Right lung (tissue), 5 donors: ENCODE results near the gene ARSD. TPM values are rescaled to one million over a fixed set of nuclear protein-coding genes. Genes with fewer than 3 reads are reported as not detected.
"Not testable (repeated sequence)": the region's sequence is repeated elsewhere in the genome, so short reads cannot be mapped to it uniquely, and the experiment has no call there.

ENCODE experiments used
- DNase-seq, 2 donors: peaks; one replicate each; pipeline ENCODE4 v3.0.0-alpha.2; 2013
- polyA plus RNA-seq, 5 donors: library from polyadenylated mRNA; unstranded; fragments of 120-200 nt; gene quantifications; one replicate each; pipeline versions ENCODE4 v1.2.1 to v1.2.3, GENCODE V29; 2013; ENCODE audit warnings: inconsistent platforms in 1 of 5, low replicate concordance in 1 of 5; ENCODE audit not compliant: insufficient read length in 5 of 5, insufficient read depth in 1 of 5

The ARSD gene
- polyA plus RNA-seq, 5 donors = 42.8 to 59.6 (median 49.0) TPM

DNA sequence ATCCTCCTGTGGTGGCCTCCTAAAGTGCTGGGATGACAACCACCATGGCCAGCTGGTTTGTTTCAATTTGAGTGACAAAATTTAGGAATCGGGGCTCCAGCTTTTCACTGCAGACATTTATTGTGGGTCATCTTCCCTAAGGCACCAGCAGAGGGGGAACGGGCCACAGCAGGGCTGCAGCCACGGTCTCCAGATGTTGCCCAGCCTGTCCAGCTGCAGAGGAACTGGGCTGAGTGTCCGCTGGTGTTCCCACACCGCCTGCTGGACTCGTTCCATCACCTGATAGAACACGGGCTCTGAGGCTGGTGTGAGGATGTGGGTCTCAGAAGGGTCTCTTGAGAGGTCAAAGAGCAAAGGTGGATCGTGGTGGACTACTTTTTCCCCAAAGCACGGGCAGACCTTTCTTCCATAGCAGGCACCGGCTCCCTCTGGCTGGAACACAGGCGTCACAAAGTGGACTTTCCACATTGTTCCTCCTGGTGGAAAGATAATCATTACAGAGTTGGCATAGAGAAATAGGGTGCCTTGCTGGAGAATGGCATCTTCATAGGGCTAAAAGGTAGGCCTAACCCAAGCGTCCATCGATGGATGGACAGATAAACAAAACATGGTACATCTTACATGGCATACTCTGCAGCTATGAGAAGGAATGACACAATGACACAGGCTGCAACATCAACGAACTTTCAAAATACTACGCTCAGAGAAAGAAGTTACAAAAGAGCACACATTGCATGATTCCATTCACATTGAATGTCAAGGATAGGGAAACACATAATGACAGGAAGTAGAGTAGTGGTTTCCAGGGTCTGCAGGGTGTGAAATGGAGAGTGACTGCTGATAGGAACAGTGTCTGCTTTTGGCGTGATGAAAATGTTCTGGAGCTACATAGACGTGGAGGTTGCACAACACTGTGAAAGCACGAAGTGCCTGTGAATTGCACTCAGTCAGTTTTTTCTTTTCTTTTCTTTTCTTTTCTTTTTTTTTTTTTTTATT, 5.9 kb upstream of the ARSD start:
- no peak for DNase-seq

DNA sequence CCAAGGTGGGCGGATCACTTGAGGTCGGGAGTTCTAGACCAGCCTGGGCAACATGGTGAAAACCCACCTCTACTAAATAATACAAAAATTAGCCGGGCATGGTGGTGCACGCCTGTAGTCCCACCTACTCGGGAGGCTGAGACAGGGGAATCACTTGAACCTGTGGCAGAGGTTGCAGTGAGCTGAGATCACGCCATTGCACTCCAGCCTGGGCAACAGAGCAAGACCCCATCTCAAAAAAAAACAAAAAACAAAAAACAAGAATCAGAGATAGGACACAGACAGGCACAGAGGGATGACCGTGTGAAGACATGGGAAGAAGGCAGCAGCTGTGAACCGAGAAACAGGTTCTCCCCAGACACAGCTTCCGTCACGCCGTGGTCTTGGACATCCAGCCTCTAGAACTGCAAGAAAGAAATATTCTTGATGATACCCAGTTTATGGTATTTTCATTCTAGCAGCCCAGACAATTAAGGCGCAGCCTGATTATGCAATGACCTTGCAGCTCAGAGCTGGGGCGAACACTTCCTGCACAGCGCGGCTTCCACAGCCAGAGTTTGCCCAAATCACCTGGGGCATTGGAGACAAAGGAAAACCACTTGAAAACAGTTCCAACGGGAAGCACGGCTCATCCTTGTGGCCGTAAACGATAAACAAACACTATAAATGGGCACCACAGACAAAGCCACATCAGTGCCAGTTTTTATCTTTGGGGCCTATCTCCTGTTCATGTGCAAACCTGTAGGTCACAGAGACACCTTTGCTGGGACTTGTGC, 4.2 kb upstream of the ARSD start:
- no peak for DNase-seq

DNA sequence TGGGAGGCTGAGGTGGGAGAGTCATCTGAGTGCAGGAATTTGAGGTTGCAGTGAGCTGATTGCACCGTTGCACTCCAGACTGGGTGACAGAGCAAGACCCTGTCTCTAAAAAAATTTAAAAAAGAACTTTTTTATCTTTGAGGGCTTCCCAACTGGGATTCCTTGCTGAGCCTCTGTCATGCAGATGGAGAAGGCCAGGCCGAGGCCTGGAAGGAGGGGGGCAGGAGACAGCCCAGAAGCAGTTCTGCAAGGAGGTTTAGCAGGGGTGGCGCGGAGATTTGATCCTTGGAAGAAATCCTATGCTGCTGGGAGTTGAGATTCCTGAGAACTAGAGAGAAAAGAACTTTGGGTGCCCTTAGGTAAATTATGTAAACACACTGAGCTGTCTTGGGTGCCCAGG, 2.5 kb upstream of the ARSD start:
- DNase-seq = no peak

DNA sequence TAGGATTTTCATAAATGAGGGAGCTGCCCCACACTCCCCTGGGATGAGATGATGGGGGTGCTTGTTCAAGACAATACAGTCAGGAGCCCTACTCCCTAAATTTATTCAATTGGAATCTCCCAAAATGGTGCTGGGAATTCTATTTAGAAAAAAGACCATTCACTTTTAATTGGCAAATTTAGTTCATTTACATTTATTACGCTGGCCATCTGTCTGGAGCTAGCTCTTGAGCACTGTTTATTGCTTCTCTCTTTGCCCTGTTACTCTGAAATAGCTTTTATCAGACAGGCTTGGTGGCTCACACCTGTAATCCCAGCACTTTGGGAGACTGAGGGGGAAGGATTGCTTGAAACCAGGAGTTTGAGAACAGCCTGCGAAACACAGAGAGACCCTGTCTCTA, 2.0 kb upstream of the ARSD start:
- DNase-seq = no peak

DNA sequence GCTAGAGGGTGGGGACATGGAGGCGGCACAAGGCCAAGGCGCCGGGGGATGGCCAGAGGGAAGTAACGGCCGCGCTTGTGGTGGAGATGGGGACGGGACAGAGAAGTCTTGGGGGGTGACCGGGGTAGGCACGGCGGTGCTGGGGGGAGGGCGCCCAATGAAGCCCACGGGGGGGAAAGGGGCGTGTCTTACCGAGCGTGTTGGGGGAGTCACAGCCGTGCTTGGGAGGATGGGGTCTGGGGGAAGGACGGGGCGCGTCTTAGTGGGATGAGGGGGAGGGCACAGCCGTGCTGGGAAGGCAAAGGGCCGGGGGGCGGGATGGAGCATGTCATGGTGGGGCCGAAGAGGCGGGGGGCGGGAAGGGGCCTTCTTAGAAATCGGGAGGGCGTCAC, 952 bp downstream of the ARSD start:
- DNase-seq = no peak

DNA sequence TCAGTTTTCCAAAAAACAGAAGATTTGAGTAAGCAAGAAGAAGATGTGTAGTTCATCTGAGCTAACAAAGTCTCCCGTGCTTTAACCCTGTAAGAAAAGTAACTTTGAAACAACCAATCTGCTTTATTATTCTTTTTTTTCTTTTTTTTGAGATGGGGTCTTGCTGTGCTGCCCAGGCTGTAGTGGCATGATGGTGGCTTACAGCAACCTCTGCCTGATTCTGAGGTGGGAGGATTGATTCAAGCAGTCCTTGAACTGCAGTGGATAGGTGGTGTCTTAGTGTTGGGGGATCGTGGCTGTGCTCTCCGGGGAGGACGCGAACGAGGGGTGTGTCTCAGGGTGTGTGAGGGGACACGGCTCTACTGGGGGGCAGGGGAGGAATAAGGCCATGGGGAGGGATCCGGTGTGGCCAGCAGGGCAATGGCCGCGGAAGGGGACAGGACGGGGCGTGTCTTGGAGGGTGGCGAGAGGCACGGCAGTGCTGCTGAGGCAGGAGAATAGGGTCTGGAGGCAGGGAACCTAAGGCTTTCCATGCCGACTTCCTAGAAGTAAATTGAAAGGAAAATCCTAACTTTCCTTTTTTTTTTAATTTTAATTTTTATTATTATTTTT, 2.4 kb downstream of the ARSD start:
- no peak for DNase-seq

DNA sequence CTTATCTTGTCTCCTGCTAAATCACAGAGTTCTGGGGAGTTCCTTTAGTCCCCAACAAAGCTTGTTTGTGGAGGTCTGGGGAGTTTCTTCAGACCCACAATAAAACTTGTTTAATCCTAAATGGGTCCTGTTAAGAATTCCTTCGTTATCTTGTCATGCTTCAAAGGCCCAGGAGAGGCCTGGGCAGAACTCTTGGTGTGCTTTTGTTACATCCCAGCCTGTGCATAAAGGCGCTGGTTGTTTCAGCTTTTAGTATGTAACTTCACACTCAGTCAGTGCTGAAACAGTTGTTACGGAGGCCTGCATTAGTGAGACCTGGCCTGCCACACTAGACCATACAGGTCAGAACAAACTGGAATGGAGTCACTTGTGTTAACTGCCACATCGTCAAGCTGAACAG, 2.9 kb downstream of the ARSD start:
- DNase-seq = not testable (repeated sequence)

DNA sequence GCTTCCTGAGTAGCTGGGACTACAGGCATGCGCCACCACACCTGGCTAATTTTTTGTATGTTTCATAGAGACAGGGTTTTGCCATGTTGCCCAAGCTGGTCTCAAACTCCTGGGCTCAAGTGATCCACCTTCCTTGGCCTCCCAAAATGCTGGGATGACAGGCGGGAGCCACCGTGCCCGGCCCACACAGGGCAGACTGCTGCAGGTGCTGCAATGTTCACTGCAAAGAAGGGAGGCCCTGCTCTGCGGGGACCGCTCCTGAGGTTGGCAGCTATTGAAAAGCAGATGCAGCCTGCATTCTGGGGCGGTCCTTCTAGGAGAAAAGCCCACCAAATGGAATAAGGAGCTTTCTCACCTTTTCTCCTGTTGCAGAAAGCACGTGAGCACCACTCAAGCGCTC, 5.0 kb downstream of the ARSD start:
- DNase-seq = no peak

DNA sequence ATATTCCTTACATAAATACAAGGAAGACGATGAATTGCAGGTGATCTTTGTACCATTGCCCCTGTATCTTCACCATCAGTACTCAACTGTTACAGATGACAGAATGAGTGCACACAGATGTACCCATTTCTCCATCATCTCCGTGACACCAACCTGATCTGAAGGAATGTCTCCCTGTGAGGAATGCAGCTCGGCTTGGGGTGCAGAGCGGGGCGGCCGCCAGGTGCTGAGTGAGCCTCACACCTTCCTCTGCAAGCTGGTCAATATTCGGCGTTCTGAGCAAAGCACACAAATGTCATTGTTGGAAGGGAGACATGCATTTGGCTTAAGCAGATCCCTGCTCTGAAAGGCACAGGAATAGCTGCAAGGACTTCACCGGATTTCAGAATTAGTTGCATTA, 7.4 kb downstream of the ARSD start:
- DNase-seq = no peak

DNA sequence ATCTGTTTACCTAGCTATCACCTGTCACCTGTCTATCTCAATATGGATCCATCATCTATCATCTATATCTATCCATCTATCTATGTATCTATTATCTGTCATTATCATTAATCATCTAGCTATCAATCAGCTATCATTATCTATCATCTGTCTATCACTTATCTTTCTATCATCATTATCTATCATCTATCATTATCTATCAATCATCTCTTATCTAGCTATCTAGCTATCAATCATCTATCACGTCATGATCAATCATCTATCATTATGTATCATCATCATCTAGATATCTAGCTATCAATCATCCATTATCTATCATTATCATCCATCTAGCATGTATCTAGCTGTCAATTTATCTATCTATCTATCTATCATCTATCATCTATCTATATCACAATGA, 7.9 kb downstream of the ARSD start:
- no peak for DNase-seq

DNA sequence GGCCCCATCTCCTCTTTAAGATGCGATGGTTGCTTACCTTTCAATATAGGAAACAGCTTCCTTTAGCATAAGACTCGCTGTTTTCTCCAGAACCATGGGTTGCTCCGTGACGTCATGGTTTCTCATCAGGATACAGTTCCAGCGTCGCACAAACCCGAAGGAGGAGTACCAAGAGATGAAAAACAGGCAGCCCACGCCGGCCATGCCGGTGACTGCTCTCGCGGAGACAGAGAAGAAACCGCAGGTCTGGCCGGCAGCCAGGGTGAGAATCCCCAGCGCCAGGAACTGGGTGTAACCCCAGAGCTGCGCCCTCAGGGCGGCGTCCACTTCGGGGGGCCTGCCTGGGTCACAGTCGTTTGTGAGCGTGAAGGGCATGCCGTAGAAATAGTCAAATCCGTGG, 11.4 kb downstream of the ARSD start:
- no peak for DNase-seq

DNA sequence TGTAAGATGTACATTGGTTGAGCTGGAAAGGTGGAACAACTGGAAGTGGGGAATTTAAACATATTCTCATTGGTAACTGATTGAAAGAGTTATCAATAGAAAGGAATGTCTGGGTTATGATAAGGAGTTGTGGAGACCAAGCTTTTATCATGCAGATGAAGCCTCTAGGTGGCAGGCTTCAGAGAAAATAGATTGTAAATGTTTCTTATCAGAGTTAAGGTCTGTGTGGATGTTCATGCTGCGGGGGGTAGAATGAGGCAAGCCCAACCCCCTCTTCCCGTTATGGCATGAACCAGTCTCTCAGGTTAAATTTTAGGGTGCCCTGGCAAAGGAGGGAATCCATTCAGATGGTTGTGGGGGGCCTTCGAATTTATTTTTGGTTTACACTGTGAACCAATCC, 16.0 kb downstream of the ARSD start:
- no peak for DNase-seq

DNA sequence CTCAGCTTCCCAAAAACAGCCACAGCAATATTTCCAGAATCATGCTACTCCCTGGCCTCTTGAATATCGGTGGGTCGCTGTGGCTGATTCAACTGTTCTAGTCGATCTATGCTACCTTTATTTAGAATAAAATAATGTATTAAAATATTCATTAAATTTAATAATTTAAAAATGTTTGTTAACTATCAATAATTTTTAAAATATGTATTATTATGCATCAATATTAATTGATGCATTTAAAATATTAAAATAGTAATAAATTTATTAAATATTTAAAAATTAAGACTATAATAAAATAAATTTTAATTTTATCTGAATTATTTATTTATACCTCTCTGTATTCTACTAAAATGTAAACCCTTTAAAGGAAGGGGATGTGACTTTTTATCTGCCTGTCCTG, 19.0 kb downstream of the ARSD start:
- no peak for DNase-seq

DNA sequence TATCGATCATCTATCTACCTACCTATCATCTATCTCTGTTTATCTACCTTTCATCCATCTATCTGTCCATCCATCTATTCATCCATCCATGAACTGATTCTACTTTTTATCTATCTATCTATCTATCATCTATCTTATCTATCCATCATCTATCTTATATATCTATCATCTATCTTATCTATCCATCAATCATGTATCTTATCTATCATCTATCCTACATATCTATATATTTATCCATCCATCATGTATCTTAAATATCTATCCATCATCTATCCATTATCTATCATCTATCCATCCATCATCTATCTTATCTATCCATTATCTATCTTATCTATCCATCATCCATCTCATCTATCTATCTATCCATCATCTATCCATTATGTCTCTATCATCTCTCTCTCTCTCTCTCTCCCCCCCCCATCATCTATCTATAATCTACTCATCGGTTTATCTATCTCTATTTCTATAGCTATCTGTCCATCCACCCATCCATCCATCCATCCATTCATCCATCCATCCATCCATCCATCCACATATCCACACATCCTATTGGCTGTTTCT, 20.9 kb downstream of the ARSD start:
- no peak for DNase-seq

DNA sequence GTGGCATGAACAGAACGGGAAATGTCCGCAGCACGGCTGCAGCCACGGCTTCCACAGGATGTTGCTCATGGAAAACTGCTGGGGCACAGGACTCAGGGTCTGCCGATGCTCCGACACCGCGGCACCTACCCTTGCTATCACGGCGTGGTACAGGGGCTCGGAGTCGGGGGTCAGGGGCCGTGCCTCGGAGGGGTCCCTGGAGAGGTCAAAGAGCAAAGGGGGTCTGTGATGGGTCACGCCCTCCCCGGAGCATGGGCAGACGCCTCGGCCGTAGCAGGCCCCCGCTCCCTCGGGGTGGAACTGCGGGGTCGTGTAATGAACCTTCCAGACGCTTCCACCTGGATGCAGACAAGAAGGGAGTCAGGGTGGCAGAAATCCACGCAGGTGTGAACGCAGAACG, 21.8 kb downstream of the ARSD start:
- no peak for DNase-seq

DNA sequence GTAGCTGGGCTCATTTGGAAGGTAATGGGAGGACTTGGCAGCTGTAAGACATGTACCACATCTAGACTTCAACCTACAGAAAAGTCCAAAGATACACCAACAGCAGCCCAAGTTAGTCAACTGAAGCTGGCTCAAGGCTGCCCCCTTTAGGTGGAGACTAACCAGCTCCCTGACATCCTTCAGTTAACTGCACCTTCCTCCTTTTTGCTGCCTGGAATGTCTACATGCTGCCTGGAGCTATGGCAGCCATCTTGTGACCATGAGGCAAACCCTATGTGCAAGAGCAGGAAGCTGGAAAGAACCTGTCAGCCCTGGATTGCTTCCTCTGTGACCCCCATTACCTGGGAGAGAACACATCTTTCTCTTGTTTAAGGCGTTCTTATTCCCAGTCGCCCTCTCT, 25.8 kb downstream of the ARSD start:
- DNase-seq = no peak

DNA sequence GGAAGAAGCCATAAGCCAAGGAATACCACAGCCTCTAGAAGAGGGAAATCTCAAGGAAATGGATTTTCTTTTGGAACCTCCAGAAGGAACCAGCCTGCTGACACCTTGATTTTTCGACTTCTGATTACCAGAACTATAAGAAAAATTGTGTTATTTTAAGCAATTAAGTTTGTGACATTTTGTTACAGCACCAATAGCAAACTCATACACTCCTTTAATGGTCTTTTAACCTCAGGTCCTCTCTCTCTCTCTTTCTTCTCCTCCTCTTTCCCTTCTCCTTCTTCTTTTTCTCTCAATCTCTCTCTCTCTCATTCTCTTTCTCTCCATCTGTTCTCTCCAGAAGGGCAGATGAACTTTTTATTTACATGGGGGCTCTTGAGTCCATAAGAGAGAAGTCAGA, 26.3 kb downstream of the ARSD start:
- no peak for DNase-seq

DNA sequence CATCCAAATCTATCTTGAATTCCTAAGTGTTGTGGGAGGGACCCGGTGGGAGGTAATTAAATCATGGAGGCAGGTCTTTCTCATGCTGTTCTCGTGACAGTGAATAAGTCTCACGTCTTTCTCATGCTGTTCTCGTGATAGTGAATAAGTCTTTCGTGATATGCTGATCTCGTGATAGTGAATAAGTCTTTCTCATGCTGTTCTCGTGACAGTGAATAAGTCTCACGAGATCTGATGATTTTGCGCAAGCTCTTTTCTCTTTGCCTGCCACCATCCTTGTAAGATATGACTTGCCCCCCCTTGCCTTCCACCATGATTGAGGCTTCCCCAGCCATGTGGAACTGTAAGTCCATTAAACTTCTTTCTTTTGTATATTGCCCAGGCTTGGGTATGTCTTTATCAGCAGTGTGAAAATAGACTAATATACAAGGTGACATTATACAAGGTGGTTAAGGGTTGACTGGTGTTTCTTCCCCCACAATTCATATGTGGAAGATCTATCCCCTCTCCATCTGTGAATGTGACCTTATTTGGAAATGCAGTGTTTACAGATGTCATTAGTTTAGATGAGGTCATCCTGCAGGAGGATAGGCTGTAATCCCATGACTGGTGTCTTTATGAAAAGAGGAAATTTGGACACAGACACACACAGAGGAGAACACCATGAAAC, 27.6 kb downstream of the ARSD start:
- DNase-seq = no peak

DNA sequence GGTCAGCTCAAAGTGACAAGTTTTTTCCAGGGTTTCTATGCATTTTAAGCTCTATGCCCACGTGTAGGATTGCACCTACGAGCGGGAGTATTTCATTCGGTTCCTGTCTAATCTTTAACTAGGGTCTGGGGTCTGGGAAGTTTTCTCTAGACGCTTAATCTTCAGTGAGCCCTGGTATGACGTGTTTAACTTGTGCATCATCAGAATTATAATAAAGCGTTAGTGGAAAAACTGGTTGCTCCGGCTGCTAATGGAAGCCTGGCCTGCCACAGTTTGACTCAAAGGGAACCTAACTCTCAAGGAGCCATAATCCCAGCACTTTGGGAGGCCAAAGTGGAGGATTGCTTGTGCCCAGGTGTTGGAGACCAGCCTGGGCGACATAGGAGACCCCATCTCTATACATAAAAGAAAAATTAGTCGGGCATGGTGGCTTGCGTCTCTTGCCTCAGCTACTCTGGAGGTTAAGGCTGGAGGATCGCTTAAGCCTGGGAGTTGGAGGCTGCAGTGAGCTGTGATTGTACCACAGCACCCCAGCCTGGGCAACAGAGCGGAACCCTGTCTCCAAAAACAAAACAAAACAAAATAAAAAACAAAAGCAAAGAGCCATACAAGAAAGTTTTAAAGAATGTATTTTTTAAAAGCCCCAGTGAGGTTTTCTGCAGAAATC, 30.2 kb downstream of the ARSD start:
- peak; percentile 36 to 43 for DNase-seq

DNA sequence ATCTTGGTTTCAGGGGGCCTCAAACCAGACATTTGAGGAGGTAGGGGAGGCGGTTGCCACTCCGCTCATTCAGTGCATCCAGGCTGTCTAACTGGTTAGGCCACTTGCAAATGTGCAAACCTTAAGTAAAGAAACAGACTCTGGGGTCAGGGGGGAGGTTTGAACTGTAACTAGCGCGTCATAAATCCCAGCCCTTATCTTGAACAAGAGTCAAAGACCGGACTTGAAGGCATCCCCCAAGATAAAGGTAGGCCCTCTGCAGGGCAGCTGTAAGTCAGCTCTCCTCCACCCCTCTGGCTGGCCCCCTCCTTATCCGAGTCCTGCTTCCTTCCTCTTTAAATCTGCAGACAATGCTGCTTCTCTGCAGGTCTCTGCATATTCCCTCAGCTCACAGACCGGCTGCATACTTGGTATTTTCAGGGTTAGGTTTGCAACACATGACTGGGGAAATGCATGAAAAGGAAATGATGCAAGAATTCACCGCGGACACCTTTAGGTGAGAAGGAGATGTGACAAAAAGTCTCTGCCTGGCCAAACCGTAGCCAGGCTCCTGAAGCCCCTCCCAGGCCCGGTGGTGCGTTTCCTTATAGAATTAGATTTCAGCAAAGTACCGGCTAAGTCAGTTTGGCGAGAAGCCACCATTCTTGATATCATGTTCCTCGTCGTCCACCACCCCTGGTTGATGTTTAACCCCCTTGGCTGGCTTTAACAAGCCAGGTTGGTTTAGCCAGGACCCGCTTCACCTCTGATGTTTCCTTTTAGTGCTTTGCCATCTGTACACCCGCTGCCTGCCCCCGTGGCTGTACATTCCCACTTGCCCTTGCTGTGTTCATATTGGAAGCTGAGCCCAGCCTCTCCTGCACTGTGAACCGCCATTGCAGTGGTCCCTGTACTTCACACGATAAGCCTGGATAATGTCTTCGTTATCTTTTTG, 31.2 kb downstream of the ARSD start:
- peak; percentile 62 to 64 for DNase-seq
